ENCODE measurements around the gene SERGEF.

Gene SERGEF

DNA sequence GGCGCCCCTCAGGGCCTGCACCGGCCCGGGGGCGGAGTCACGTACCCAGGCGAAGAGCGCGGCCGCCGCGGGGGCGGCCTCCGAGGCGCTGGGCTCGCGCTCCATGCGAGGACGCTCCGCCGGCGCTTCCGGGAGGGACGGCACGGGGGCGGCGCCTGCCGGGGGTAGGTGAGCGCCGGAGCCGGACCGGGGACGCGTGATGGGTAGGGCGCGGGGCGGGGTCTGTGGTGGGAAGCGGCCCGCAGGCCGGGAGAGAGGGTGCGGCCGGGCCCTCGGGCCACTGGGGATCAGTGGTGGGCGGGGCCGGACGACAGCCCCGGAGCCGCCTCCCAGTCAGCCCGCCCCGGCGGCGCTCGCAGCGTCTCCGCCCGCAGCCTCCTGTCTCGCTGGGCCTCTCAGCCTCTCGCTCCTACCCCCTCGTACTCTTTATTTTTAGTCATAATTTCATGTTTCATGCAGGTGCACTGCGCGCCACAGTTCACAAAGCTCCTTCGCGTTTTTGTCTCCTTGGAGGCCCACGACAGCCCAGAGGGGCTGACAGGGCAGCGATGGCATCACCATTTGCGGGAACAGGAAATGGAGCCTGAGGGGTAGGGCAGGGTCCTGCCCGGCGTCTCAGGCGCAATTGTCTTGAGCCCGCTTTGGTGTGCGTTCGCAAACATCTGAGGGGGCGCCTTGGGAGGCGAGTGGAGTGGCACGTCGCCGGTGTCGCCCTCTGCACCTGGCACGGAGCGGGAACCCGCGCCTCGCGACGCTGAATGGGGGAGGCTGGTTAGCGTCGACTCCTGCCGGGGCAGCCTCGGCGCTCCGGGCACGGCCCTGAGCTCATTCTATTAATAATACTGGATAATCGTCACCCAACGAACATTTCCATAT is at the start of gene SERGEF:
SERGEF (minus strand) TSS at position 142 of the 876 bp plus-strand sequence; CDS start at position 105, 37 bp downstream.
- peak within 1 kb of the TSS; percentile 64 for H3K4me3 ChIP-seq (ENCODE audit: low read depth, low read length)
- H3K27ac ChIP-seq: peak within 1 kb of the TSS; percentile 74
- H3K9ac ChIP-seq: peak within 1 kb of the TSS; percentile 53
- H3K4me1 ChIP-seq: peaks cover 3% of the 10 kb centered on the region
- peak within 1 kb of the TSS; percentile 71 for H3K4me2 ChIP-seq (ENCODE audit: low read length)
- H3K36me3 ChIP-seq (ENCODE audit: control insufficient read depth, insufficient read depth, low read length): no peaks in the 10 kb centered on the region
- no peaks in the 10 kb centered on the region for H3K79me2 ChIP-seq
- H2AFZ ChIP-seq: peak within 1 kb of the TSS; percentile 98
- H3K27me3 ChIP-seq (ENCODE audit: control insufficient read depth, insufficient read depth, low read length): no peaks in the 10 kb centered on the region
- TF ChIP-seq, protein P1, sequence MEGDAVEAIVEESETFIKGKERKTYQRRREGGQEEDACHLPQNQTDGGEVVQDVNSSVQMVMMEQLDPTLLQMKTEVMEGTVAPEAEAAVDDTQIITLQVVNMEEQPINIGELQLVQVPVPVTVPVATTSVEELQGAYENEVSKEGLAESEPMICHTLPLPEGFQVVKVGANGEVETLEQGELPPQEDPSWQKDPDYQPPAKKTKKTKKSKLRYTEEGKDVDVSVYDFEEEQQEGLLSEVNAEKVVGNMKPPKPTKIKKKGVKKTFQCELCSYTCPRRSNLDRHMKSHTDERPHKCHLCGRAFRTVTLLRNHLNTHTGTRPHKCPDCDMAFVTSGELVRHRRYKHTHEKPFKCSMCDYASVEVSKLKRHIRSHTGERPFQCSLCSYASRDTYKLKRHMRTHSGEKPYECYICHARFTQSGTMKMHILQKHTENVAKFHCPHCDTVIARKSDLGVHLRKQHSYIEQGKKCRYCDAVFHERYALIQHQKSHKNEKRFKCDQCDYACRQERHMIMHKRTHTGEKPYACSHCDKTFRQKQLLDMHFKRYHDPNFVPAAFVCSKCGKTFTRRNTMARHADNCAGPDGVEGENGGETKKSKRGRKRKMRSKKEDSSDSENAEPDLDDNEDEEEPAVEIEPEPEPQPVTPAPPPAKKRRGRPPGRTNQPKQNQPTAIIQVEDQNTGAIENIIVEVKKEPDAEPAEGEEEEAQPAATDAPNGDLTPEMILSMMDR (IDR thresholded peaks at IDR 0.05): peak; percentile 21
- H3K9me3 ChIP-seq (ENCODE audit: control insufficient read depth, low read length): no peaks in the 10 kb centered on the region

DNA sequence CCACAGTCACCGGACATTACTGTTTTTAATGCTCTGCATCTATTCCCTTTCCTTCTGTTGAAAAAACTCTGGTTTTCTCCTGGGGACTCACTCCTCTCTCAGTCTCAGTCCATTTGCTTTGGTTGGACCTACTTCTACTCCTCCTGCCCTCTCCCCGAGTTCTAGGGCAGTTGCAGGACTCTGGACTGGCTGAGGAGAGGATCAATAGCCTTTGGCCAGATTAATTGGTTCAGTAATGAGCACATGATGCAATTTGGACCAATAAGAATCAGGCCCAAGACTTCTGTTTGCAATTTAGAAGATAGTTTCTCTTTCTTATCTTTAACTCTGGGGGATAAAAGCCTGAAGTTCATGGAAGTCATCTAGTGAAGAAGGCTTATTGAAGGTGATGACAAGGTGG is 48.5 kb upstream of the SERGEF start:
- H3K27ac ChIP-seq: no peak overlapping the region
- TF ChIP-seq, protein P1 (IDR thresholded peaks at IDR 0.05): no peak
- no peak overlapping the region for H2AFZ ChIP-seq
- H3K4me2 ChIP-seq (ENCODE audit: low read length): no peak overlapping the region
- no peaks in the 10 kb centered on the region for H3K27me3 ChIP-seq (ENCODE audit: control insufficient read depth, insufficient read depth, low read length)
- H3K9ac ChIP-seq: no peak overlapping the region
- H3K79me2 ChIP-seq: no peaks in the 10 kb centered on the region
- no peaks in the 10 kb centered on the region for H3K36me3 ChIP-seq (ENCODE audit: control insufficient read depth, insufficient read depth, low read length)
- no peaks in the 10 kb centered on the region for H3K4me1 ChIP-seq
- H3K4me3 ChIP-seq (ENCODE audit: low read depth, low read length): no peak overlapping the region
- no peaks in the 10 kb centered on the region for H3K9me3 ChIP-seq (ENCODE audit: control insufficient read depth, low read length)

DNA sequence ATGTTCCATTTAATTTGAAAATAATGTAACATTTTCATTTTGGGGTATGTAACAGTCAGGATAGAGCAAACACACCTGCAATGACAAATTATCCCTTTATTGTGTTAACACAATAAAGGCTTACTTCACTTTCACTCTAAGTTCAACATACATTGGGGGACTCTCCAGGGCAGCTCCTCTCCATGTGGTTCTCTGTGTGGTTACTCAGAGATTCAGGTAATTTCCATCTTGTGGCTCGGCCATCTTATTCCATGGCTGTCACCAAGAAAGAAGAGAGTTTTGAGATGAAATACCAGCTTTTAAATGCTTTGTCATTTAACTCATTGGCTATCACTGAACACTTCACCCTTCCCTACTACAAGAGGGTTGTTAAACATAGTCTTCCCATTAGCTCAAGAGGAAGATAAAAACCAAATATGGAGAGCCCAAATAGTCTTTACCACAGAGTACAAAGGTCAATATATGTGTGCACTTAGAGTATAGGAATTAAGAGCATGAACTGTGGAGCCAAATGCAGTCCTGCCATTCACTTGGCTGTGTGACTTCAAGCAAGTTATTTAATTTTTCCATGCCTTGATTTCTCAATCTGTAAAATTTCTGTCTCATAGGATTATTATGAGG is 43.8 kb upstream of the SERGEF start:
- Histone ChIP-seq H3K4me3 (ENCODE audit: low read depth, low read length) (no peak overlapping the region), H3K4me1 (no peaks in the 10 kb centered on the region), H3K27ac (no peak overlapping the region), H3K36me3 (ENCODE audit: control insufficient read depth, insufficient read depth, low read length) (no peaks in the 10 kb centered on the region), H3K27me3 (ENCODE audit: control insufficient read depth, insufficient read depth, low read length) (no peaks in the 10 kb centered on the region), H3K79me2 (no peaks in the 10 kb centered on the region), H3K9ac (no peak overlapping the region), H2AFZ (no peak overlapping the region), H3K9me3 (ENCODE audit: control insufficient read depth, low read length) (no peaks in the 10 kb centered on the region), H3K4me2 (ENCODE audit: low read length) (no peak overlapping the region)
- TF ChIP-seq, protein P1 (IDR thresholded peaks at IDR 0.05): no peak

DNA sequence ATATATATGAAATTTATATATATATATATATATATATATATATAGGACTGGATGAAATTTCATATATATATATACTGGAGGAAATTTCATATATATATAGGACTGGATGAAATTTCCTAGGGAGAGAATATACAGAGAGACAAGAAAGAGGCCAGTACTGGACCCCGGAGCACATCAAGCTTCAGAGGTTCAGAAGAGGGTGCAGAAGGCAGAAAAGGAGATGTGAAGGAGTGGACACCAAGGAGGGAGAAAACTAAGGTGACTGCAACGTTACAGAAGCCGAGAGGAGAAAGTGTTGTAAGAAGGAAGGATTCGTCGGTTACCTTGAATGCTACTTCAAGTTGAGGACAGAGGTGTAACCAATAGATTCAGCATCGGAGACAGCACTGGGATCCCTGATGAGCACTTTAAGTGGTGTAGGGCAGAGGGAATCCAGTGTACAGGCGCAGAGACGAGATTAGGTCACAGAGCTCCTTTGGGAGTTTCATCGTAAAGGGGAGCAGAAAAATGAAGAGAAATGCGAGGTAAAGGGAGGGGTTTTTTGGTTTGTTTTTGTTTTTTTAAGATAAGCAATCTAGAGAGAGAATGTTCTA is 41.8 kb upstream of the SERGEF start:
- Histone ChIP-seq H3K4me3 (ENCODE audit: low read depth, low read length) (no peak overlapping the region), H3K27ac (no peak overlapping the region), H3K4me2 (ENCODE audit: low read length) (no peak overlapping the region), H3K4me1 (no peaks in the 10 kb centered on the region), H3K79me2 (no peaks in the 10 kb centered on the region), H3K9ac (no peak overlapping the region), H3K9me3 (ENCODE audit: control insufficient read depth, low read length) (no peaks in the 10 kb centered on the region), H3K27me3 (ENCODE audit: control insufficient read depth, insufficient read depth, low read length) (no peaks in the 10 kb centered on the region), H2AFZ (no peak overlapping the region), H3K36me3 (ENCODE audit: control insufficient read depth, insufficient read depth, low read length) (no peaks in the 10 kb centered on the region)
- TF ChIP-seq, protein P1 (IDR thresholded peaks at IDR 0.05): no peak
